ENCODE data around the gene ATP1B1.

ATP1B1 gene

DNA sequence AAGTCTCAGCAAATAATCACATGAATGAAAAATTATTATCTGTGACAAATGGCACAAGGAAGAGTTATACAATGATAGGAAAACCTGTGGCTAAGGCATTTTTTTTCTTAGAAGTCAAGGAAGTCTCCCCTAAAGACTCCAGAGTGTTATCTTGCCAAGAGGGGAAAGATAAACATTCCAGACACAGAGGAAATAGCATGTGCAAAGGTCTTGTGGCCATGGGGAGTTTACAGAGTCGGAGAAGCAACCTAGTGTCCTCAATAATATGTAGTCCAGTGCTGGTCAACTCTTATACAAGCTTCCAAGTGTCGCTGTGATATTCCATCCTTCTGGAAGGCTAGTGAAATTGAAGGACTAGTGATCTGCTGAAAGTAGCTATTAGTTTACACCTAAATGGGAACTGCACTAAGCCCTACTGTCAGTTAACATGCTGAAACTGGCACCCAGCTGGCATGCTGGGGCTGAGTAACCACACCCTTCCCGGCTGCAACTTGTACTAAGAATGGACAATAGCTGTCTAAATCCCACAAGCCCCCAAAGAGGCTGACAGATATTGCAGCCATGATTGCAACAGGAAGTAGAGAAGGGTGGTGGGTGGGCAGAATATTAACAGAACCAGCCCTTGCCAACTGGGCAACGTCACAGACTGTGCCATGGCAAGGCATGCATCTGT lies 11.5 kb upstream of the ATP1B1 start:
- no peak for DNase-seq (ENCODE audit: low read depth, low spot score)

DNA sequence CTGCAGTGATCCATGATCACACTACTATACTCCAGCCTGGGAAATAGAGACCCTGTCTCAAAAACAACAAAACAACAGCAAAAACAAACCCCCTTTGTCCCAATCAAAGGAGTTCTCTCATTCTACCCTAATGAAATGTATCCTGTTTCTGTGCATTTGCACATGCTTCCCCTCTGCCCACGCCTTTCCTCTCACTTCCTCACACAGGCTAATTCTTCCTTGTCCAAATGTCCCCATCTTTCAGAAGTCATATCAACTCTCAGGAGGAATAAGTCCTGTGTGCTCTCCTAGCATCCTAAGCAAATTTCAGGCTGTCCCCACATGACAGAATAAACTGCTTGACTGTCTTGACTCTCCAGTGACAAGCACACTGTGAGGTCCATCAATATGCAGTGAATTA lies 8.1 kb upstream of the ATP1B1 start:
- no peak for DNase-seq (ENCODE audit: low read depth, low spot score)

DNA sequence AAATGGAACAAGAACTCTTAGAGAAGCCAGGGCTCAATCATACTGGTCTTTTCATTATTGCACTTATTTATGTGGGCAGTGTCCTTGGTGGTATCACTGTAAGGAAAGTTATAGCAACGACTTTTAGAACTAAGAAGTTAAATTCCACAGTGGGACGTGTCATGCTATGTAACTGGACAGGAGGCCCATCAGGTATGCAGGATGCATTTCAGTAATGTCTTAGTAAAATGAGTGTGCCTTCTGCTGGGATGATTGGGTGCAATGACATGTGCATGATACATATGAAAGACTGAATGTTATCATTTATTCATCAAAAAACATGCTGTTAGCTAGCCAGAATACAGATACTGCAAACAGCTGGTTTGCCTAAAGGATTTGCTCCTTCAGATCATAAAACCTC lies 6.9 kb upstream of the ATP1B1 start:
- no peak for DNase-seq (ENCODE audit: low read depth, low spot score)

DNA sequence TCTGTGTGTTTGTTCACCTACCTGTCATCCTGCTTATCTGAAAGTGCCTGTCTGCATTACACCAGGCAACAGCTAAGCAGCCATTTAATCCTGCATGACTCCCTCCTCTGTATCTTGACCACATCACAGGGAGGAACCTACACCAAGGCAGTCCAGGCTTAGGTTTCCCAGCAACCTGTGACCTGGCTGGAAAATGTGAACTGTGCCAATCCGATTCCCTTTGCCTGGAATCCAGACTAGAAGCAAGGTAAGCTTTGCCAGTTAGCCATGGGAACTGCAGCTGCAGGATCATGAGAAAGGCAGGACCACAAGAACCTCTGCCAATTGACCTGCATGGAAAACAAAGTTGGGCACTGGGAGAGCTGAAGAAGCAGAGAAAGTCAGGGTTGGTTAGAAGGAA lies 6.3 kb upstream of the ATP1B1 start:
- no peak for DNase-seq (ENCODE audit: low read depth, low spot score)

DNA sequence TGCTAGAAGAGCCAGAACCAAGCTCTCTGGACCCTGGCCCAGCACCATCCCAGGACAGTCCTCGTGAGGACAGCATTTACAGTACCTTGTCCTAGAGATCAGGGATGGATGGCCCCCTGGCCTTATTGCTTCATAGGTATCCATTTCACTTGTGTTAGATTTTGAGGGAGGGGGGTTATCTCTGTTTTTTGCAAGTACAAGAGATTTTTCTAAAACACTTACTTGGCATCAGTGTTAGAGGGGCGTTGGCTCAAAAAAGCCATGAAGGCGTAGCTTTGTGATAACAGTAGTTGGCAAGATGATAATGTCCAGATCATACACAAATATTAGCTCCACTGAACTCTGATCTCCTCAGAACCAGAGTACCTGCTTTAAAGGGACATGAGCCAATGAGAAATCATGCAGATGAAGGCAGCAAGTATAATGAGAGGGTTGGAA lies 5.8 kb upstream of the ATP1B1 start:
- no peak for DNase-seq (ENCODE audit: low read depth, low spot score)

DNA sequence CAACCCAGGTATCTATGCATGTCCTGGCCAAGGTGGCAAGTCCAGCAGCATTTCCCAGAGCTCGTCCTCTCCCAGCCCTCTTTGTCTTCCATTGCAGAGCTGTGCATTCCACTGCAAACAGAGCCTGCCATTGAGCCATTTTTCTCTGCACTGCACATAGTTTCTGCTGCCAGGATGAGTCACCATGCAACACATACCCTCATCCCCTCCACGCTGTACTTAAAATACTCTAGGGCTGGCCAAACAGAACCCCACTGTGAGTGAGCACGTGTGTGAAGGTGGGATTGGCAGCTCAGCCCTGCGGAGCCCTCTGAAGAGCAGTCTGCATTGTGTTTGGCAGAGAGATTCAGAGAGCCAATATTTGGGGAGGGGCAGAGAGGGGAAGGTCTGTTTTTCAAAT lies 3.9 kb upstream of the ATP1B1 start:
- no peak for DNase-seq (ENCODE audit: low read depth, low spot score)

DNA sequence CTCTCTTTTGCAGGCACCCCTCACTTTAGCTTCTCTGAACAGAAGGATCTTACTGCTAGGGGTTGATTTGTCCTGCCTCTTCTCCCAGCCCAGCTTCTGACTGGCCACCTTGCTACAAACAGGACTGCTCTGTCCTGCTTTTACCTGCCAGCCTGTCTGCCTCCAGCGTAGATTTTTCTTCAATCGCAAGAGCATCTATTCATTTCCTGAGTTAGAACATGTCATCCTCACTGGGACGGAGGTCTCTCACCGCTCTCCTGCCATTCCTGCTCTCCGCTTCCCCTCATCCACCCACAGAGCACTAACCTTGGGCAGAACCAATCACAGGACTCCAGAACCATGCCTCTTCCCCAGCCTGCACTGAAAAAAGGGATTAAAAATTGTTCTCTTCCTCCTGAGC lies 3.5 kb upstream of the ATP1B1 start:
- no peak for DNase-seq (ENCODE audit: low read depth, low spot score)

DNA sequence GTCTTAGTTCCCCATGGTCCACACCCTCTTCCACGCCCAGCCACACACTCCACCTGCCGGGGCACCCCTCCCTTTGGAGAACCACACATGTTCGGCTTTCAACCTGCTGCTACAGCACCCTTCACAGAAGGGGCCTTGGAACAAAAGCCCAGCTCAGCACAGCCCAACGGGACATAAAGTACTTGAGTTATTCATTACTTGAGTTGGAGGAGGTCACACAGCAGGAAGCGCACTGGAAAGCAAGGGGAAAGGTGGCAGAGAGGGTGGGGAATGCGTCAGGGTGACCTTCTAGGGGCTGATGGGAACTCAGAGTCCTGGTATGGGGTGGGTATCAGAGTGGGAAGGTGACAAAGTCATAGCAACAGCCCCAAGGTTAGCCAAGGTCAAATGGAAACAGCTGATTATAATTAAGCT lies 3.0 kb upstream of the ATP1B1 start:
- no peak for DNase-seq (ENCODE audit: low read depth, low spot score)

DNA sequence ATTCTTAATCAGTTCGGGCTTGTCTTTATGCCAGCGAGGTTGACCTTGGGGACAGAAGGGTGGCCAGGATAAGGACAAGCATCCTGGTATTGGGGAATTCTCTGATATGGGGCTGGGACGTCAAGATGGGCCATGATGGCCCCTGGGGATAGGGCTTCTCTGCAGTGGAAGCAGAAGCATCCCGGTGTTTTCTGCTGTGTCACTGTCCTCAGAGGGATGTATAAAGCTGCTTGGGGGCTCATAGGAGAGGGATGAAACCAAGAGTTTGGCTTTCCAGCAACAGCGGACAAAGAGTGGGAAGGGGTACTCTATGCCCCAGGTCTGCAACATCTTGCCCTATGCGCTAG lies 1.4 kb upstream of the ATP1B1 start:
- no peak for DNase-seq (ENCODE audit: low read depth, low spot score)

DNA sequence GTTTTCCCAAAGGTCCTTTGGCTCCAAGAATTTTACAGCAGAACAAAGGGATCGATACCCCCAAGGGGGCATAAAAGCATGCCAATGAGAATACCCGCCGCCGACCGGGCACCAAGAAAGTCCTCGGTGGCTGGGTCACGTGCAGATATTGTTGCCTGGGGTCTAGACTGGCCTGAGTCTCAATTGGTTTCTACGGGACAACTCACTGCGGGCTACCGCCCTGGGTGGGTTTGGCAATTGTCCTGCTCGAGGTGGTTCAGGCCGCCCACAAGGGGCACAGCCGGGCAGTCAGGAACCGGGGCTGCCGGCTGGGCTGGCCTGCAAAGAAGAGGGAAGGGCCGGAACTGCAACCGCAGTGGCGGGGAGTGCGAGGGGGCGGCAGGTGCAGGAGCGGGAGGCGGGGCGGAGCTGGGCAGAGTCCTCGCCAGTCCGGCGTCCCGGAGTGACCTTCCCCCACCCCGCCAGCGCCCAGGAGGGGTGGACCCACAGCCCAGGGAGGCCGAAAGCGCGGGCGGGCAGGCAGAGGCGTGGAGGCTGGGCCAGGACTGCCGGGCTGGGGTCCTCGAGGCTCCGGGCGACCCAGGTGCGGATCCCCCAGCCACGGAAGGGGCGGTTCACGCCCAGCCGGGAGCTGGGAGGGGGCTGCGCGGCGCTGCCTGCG lies 926 bp upstream of the ATP1B1 start:
- no peak for DNase-seq (ENCODE audit: low read depth, low spot score)

DNA sequence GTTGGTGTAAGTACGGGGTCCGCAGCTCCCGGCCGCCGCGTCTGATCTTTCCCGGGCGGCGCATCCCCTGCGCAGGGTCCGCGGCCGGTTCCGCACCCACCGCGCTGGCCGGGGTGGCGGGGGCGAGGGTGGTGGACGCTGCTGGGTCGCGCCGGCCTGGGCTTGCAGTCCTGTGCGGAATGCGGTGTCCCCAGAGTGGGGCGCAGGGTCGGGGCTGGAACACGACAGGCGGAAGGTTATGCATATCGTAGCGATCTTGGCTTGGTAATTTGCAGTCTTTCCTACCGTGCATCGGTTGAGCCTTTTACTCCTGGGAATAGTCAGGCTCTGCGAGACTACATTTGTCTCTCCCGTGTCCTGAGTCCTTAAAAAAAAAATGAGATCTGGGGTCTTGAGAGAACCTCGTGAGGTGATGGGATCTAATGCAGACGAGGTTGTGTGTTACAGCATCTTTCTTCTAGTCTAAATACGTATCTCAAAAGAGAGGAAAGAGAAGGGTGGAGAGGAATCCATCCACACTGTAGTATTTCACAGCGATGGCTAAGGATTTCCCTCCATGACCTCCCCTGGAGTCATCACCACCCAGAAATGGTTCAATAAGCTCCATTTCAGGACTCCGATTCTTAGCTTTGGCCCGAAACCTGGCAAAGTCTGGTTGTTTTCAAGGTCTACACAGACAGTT lies 572 bp downstream of the ATP1B1 start:
- no peak for DNase-seq (ENCODE audit: low read depth, low spot score)

DNA sequence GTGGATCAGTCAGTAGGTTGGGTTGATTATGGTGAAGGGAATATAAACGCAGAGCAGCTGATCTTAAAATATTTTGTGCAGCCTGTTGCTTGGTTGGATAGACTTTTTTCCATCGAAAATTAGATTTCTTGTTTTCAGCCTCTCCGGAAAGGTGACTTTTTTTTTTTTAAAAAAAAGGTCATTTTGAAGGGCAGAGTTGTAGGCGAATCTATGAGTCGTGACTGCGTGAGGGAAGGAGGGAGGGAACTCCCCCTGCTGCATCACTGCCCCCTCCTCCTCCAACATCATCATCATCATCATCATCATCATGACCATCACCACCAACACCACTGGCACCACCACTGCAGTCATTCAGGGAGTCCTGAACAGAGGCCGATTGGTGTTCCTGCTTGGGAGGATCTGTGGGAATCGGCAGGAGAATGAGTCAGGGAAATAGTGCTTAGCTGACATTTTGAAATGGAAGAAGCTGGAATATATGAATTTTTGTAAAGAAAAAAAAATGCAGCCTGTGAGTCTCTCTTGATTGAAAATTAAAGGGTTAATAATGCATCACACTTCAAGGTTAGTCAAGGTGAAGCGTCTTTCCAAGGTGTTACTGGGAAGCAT lies 1.2 kb downstream of the ATP1B1 start:
- DNase-seq (ENCODE audit: low read depth, low spot score), result no peak

DNA sequence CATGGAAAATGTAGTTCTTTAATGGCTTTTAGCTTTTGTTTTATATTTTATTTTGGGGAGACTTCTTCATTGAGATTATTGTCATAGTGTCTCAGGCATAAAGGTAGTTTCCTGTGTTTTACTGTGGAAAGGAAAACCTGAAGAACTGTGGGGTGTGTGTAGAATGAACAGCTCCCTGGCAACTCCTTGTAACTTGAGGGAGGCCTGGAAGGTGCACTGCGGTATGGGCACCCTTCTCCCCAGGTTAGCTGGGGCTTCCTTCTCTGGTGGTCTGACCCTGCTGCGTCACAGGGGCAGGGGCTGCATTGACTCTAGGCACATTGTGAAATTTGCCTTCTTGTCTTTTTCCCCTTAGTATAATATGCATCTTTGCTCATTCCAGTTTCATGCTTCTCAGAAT lies 1.7 kb downstream of the ATP1B1 start:
- DNase-seq (ENCODE audit: low read depth, low spot score), result no peak

DNA sequence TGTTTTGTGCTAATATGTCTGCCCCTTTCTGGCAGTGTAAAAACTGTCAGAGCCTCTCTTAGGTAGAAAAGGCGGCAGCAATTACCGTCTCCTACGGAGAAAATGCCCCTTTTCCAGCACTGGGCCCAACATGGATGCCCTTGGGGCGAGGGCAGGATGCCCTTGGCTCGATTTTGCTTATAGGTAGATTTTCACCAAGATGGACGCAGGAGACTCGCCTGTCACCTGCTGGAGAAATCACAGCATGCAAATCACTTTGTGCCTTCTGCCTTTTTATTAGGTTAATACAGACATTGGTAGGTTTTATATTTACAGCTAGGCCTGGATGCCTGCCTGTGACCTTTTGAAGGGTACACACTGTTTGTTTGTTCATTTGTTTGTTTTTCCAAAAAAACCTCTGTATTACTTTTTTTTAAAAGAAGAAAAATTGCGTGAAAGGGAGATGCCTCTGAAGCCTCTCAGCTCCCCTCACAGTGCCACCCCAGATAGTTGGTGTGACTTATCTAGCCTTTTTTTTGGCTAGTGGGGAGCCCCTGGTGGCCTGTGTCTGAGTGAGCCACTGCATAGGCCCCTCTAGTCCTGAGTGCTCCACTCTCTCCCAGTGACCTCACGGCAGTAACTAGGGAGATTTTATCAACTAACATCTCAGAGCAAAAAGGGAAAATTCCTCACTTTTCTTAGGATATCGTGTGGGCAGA lies 2.5 kb downstream of the ATP1B1 start:
- DNase-seq (ENCODE audit: low read depth, low spot score), result no peak

DNA sequence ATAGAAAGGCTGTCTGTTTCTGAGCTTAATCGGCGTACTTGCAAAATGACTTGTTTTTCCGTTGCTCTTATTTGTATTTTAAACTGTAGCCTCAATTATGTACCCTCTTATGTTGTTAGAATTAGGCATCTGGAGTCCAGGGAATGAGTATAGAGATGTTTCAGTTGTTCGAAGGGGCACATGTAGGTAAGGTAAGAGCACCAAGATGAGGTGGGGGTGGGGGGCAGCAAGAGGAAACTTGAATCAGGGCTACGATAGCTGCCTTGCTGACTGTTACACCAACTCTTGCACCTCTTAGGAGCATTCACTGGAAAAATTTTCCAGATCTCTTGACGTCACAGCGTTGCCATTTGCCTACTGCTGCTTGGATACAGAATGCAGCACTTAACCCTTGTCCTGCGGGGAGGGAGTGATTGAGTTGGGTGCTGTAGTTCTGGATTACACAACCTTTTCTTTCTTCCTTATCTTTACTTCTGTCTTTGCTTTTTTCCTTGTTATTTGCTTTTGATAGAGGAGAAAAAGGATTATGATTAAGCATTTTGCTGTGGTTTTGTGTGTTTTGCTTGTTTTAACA lies 3.2 kb downstream of the ATP1B1 start:
- no peak for DNase-seq (ENCODE audit: low read depth, low spot score)

DNA sequence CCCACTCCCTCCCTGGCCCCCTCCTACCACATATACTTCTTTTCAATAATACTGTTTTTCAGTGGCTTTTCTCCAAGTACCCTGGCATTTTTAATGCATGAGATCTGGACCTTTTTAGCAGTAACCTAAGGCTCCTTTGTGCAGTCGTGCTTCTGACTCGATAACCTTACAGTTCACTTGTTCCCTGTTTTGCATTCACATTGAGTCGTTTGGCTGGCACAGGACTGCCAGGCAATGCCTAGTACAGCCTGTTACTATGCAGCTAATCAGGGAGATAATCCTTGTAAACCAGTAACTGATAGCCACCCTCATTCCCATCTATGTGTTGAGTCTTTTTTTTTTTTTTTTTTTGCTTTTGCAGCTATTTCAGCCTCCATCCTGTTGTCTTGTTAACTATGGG lies 3.7 kb downstream of the ATP1B1 start:
- no peak for DNase-seq (ENCODE audit: low read depth, low spot score)

DNA sequence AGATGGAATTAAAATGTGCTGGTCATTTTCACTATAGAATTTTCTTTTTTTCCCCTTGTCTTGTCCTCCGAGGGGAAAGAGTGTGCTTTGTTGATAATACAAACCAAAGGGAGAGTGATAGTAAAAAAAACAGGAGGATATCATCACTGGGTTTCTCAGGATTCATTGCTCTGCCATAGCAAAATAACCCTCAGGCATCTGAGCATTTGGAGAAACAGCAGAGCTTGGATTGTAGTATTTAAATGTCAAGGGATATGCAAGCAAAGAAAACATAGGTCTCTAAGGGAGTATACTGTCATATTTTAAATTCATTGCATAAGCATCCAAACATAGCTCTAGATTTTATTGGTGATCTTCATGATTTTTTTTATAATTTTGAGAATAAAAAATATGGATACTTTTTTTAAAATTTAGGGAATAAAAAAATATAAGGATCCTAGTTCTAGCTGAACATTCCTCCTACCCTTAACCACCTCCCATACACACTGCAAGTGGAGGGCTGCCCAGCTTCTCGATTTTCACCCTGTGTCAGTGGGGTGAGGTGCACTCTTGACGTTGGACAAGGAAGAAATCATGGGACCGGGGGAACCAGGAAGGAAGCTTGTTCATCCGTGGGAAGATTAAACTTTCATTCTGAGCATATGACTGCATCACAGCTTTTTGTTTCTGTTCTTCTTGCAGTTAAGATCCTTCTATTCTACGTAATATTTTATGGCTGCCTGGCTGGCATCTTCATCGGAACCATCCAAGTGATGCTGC lies 4.4 kb downstream of the ATP1B1 start:
- no peak for DNase-seq (ENCODE audit: low read depth, low spot score)

DNA sequence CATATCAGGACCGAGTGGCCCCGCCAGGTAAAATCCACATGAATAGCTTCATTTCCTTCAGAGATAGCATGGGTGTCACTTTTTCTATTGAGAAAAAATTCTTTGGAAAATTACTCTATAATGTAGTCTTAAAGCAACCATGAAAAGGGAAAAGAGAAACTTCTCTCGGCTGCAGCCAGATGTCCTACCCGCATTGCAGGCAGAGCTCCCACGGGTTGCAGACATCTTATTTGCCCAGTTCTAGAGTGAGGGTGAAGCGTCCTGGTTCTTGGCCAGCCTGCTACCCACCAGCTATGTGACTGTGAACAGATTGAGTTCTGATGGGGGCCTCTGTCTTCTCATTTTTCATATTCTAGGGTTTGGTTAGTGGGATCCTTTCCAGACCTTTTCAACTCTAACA lies 5.0 kb downstream of the ATP1B1 start:
- DNase-seq (ENCODE audit: low read depth, low spot score), result no peak

DNA sequence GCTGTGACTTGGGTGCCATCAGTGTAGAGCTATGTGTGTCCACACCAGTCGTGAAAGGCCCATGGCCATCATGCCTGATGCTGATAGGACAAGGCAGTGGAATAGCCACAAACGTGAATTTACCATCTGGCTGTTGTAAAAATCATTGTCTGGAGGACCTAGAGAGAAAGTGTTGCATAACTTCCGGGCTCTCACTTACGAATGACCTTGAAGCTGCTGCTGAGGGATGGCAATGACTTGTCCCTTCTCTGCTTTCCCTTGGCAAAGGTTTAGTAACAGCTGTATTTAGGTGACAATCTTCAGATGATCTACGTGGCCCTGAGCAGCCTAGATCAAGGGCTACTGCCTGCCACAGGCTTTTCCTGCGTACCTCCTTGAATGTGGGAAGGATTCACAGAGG lies 5.8 kb downstream of the ATP1B1 start:
- no peak for DNase-seq (ENCODE audit: low read depth, low spot score)

DNA sequence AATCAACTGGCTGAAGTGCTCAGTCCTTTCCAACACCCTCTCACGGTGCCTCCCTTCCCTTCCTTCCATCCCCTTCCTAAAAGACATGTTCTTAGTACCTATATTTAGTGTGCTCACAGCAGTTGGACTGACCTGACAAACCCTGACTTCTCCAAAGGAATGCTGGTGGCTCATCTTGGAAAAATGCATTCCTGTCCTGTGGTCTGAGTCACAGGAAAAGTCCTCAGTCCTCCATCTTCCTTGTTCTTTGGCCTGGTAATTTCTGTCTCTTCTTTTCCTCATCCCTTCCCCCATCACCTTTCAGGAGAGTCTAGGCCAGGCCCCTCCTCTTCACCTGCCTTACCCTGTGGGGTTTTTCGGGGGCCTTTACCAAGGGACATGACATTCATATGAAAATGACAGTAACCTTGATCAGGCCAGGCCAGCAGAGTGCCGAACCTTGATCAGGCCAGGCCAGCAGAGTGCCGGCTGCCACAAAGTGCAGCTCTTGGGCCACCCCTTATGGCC lies 7.2 kb downstream of the ATP1B1 start:
- DNase-seq (ENCODE audit: low read depth, low spot score), result no peak
